HEK293 (cell line): Measurements from ENCODE around the gene CARD10.
A peak's percentile ranks its signal among the peaks of the same experiment; 100 is the strongest.

Experiments
- CTCF ChIA-PET: fragments of 350-600 bp; formaldehyde crosslinking; extraction: SDS; loops from one replicate; lab custom pipeline; 2021; ENCODE audit warnings: antibody characterized with exemption; lab: Yijun Ruan, JAX
- POLR2A ChIA-PET: fragments of 300-600 bp; formaldehyde crosslinking; extraction: SDS; loops from one replicate; lab custom pipeline; 2020; ENCODE audit warnings: antibody characterized with exemption, inconsistent platforms; lab: Yijun Ruan, JAX
- H3K27ac ChIP-seq: fragments of 200-500 bp; sonication (Bioruptor generic); 2 replicates; pipeline ENCODE4 v1.5.1; 2014; ENCODE audit warnings: low read depth, low read length, control low read depth, inconsistent platforms; ENCODE audit errors: extremely low read depth
- H3K36me3 ChIP-seq, 2 experiments: fragments of 200-500 bp in 1 of 2; sonication (Bioruptor generic) in 1 of 2; 1 replicate in 1 of 2; 2 replicates in 1 of 2; pipeline ENCODE4 v1.5.1; 2014 to 2017; ENCODE audit warnings: inconsistent platforms in 2 of 2, low read length in 2 of 2; ENCODE audit not compliant: control insufficient read depth in 2 of 2, insufficient read depth in 1 of 2
- H3K4me1 ChIP-seq: fragments of 200-500 bp; sonication (Bioruptor generic); 2 replicates; pipeline ENCODE4 v1.5.1; 2014; ENCODE audit warnings: mild to moderate bottlenecking, low read length, inconsistent platforms; ENCODE audit not compliant: control insufficient read depth, insufficient read depth
- H3K4me3 ChIP-seq: 2 replicates; pipeline ENCODE4 v1.5.1; 2011; ENCODE audit warnings: low read depth, mild to moderate bottlenecking, control low read depth, low read length, moderate library complexity
- H3K9me3 ChIP-seq: fragments of 200-500 bp; sonication (Bioruptor generic); 2 replicates; pipeline ENCODE4 v1.5.1; 2014; ENCODE audit warnings: low read depth, low read length, inconsistent platforms; ENCODE audit not compliant: control insufficient read depth, insufficient read depth
- REPIN1 ChIP-seq: fragments of 450-650 bp; formaldehyde crosslinking; IDR thresholded peaks from 2 replicates; pipeline ENCODE4 v1.5.1; 2017; ENCODE audit warnings: missing biosample characterization, missing genetic modification characterization, low read depth
- SP2 ChIP-seq: fragments of 450-650 bp; formaldehyde crosslinking; IDR thresholded peaks from 2 replicates; pipeline ENCODE4 v1.5.1; 2016; ENCODE audit warnings: missing biosample characterization, missing genetic modification characterization
- SP3 ChIP-seq: fragments of 450-650 bp; formaldehyde crosslinking; IDR thresholded peaks from 2 replicates; pipeline ENCODE4 v1.5.1; 2016; ENCODE audit warnings: missing biosample characterization, missing genetic modification characterization
- ZEB2 ChIP-seq: fragments of 450-650 bp; formaldehyde crosslinking; IDR thresholded peaks from 2 replicates; pipeline ENCODE4 v1.5.1; 2016; ENCODE audit warnings: missing biosample characterization, missing genetic modification characterization
- ZNF121 ChIP-seq: fragments of 450-650 bp; formaldehyde crosslinking; IDR thresholded peaks from 2 replicates; pipeline ENCODE4 v1.5.1; 2016; ENCODE audit warnings: missing biosample characterization, missing genetic modification characterization
- ZNF214 ChIP-seq: fragments of 450-650 bp; formaldehyde crosslinking; IDR thresholded peaks from 2 replicates; pipeline ENCODE4 v1.5.1; 2017; ENCODE audit warnings: missing biosample characterization, mild to moderate bottlenecking, missing genetic modification characterization, borderline replicate concordance
- ZNF366 ChIP-seq: fragments of 450-650 bp; formaldehyde crosslinking; conservative IDR thresholded peaks from 2 replicates; pipeline ENCODE4 v1.5.1; 2016; ENCODE audit warnings: missing biosample characterization, missing genetic modification characterization
- ZNF404 ChIP-seq: fragments of 450-650 bp; formaldehyde crosslinking; IDR thresholded peaks from 2 replicates; pipeline ENCODE4 v1.5.1; 2017; ENCODE audit warnings: missing biosample characterization, missing genetic modification characterization
- ZSCAN30 ChIP-seq: fragments of 450-650 bp; IDR thresholded peaks from 2 replicates; pipeline ENCODE4 v1.5.1; 2018; ENCODE audit warnings: missing biosample characterization, mild to moderate bottlenecking, missing genetic modification characterization, moderate library complexity
- TF ChIP-seq, protein P1 (sequence below): fragments of 450-650 bp; formaldehyde crosslinking; IDR thresholded peaks from 2 replicates; pipeline ENCODE4 v1.5.1; 2016; ENCODE audit warnings: missing biosample characterization, missing genetic modification characterization
- TF ChIP-seq, protein P2 (sequence below): fragments of 450-650 bp; formaldehyde crosslinking; IDR thresholded peaks from 2 replicates; pipeline ENCODE4 v1.5.1; 2016; ENCODE audit warnings: missing biosample characterization, missing genetic modification characterization, low read depth
- TF ChIP-seq, protein P3 (sequence below): fragments of 450-650 bp; formaldehyde crosslinking; IDR thresholded peaks from 2 replicates; pipeline ENCODE4 v1.5.1; 2016; ENCODE audit warnings: missing biosample characterization, missing genetic modification characterization

The CARD10 gene

DNA sequence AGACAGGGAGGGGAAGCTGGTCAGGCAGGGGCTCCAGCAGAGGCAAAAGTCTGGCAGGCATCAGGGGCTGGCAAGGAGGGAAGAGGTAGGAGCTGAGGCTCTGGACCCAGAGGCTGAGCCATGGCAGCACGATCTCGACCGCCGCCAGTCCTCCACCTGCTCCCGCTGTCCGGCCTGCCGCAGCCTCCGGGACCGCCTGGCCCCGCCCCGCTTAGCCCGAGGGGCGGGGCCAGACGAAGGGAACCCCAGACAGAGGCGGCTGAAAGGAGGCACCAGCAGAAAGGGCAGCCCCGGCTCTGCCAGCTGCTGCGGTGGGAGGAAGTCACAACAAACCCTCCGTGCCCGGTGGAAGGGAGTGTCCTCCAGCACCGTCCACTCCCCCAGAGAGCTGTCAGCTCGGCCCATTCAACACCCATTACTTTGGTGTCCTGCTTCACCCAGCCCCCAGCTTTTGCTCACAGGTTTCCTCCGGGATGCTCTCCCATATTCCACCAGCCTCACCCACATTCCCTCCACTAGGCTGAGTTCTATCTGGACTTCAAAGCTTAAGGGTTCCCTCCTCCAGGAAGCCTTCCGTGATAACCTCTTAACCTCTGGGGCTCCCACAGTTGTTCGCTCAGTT, 32.9 kb downstream of the CARD10 start, which contains the start of gene MFNG (continued):
- TF ChIP-seq, protein P1, sequence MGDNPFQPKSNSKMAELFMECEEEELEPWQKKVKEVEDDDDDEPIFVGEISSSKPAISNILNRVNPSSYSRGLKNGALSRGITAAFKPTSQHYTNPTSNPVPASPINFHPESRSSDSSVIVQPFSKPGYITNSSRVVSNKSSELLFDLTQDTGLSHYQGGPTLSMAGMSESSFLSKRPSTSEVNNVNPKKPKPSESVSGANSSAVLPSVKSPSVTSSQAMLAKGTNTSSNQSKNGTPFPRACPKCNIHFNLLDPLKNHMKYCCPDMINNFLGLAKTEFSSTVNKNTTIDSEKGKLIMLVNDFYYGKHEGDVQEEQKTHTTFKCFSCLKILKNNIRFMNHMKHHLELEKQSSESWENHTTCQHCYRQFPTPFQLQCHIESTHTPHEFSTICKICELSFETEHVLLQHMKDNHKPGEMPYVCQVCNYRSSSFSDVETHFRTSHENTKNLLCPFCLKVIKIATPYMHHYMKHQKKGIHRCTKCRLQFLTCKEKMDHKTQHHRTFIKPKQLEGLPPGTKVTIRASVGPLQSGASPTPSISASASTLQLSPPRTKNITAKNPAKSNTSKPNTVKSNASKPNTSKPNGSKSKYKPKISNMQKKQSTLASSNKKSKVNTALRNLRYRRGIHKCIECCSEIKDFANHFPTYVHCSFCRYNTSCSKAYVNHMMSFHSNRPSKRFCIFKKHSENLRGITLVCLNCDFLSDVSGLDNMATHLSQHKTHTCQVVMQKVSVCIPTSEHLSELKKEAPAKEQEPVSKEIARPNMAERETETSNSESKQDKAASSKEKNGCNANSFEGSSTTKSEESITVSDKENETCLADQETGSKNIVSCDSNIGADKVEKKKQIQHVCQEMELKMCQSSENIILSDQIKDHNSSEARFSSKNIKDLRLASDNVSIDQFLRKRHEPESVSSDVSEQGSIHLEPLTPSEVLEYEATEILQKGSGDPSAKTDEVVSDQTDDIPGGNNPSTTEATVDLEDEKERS (tag by site-specific recombination): no peak
- peak; percentile 63 for TF ChIP-seq SP2
- TF ChIP-seq SP3: peak; percentile 41
- TF ChIP-seq, protein P2, sequence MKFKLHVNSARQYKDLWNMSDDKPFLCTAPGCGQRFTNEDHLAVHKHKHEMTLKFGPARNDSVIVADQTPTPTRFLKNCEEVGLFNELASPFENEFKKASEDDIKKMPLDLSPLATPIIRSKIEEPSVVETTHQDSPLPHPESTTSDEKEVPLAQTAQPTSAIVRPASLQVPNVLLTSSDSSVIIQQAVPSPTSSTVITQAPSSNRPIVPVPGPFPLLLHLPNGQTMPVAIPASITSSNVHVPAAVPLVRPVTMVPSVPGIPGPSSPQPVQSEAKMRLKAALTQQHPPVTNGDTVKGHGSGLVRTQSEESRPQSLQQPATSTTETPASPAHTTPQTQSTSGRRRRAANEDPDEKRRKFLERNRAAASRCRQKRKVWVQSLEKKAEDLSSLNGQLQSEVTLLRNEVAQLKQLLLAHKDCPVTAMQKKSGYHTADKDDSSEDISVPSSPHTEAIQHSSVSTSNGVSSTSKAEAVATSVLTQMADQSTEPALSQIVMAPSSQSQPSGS (tag by site-specific recombination): no peak
- TF ChIP-seq ZNF214 (tag by site-specific recombination): no peak
- TF ChIP-seq, protein P3, sequence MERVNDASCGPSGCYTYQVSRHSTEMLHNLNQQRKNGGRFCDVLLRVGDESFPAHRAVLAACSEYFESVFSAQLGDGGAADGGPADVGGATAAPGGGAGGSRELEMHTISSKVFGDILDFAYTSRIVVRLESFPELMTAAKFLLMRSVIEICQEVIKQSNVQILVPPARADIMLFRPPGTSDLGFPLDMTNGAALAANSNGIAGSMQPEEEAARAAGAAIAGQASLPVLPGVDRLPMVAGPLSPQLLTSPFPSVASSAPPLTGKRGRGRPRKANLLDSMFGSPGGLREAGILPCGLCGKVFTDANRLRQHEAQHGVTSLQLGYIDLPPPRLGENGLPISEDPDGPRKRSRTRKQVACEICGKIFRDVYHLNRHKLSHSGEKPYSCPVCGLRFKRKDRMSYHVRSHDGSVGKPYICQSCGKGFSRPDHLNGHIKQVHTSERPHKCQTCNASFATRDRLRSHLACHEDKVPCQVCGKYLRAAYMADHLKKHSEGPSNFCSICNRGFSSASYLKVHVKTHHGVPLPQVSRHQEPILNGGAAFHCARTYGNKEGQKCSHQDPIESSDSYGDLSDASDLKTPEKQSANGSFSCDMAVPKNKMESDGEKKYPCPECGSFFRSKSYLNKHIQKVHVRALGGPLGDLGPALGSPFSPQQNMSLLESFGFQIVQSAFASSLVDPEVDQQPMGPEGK (tag by site-specific recombination): peak; percentile 20; the same call in 1 of the 2 replicates
- TF ChIP-seq ZNF121 (tag by site-specific recombination): peak; percentile 44; the same call in 1 of the 2 replicates
- TF ChIP-seq, all 188 proteins: peak for 13

DNA sequence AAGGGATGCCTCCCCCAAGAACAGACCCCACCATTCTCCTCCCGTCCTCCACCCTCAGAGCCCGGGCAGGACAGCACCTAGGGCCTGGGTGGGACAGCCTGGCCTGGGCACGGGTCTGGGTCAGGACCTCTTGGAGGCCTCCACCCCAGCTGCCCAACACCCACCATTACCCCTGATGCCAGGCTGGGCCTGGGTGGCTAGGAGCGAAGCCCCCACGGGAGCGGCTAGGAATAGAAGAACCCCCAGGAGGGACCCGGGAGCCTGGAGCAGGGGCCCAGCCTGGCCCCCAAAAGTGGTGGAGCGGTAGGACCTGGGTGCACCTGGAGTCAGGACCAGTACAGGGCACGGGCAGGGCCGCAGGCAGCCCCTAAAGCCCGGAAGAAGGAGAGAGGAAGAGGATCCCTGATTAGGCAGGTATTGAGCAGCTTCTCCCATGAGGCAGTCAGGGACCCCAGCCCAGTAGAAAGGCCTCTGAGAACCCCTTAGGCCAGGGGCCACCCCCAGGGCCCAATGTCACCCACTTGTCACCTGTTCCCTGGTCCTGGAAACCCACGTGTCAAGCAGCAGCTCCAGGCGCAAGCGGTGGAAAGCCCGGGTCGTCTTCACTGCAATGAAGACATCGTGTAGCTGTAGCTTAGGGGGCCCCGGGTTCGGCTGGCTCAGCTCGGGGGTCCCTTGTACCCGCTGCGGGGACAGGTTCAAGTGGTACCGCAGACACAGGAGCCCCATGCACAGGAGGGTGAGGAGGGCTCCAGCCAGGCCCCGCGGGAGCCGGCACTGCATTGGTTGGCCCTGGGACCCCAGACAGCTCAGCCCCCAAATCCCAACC, 33.6 kb downstream of the CARD10 start:
- POLR2A ChIA-PET: interaction anchor here (0.5 to 2.3 kb wide), 2 partner anchors 13 to 1085 kb away, joined by 5 to 8 read pairs; no protein-coding TSS in a partner anchor
- TF ChIP-seq ZEB2 (tag by site-specific recombination): no peak
- TF ChIP-seq ZSCAN30: no peak
- no peak for TF ChIP-seq ZNF366 (tag by site-specific recombination)
- TF ChIP-seq REPIN1: no peak
- TF ChIP-seq ZNF404 (tag by site-specific recombination): no peak
- Histone ChIP-seq H3K9me3 (no peaks in the 10 kb centered on the region), H3K4me1 (0 out of 2 replicates have a peak, but pooled peaks cover 6% of the 10 kb centered on the region), H3K36me3 (peaks cover 0 to 5% of the 10 kb centered on the region in 2 experiments; a peak in 1 of 3 replicates), H3K27ac (no peak overlapping the region), H3K4me3 (no peak overlapping the region)
- CTCF ChIA-PET: interaction anchor here (0.6 to 2.4 kb wide), 7 partner anchors 12 to 1338 kb away, joined by 3 to 25 read pairs (median 3); no protein-coding TSS in a partner anchor
